HepG2 (cell line): ENCODE results near the gene AKAP6.

Experiments used
- CTCF ChIP-seq: sonication (generic); formaldehyde crosslinking; IDR thresholded peaks from 2 replicates; pipeline ENCODE4 v1.5.0; 2020; ENCODE audit warnings: mild to moderate bottlenecking, missing genetic modification reagents, moderate library complexity
- RFX5 ChIP-seq: IDR thresholded peaks from 2 replicates; pipeline ENCODE4 v1.6.1; 2011; ENCODE audit warnings: low read depth, low read length, improper control_type of control experiment
- SP1 ChIP-seq, 2 experiments: fragments of 450-650 bp in 1 of 2; sonication (generic) in 1 of 2; formaldehyde crosslinking in 1 of 2; IDR thresholded peaks; 2 replicates each; pipeline versions ENCODE4 v1.4.0 to v1.6.1; 2016 to 2020; ENCODE audit warnings: missing genetic modification reagents in 1 of 2

GRCh38 chr14:32422440-32422839, 93.3 kb downstream of the AKAP6 start:
- TF ChIP-seq SP1 (IDR thresholded peaks at IDR 0.05): no peak
- no peak for TF ChIP-seq SP1 (CRISPR knock-in tag; IDR thresholded peaks at IDR 0.05)
- TF ChIP-seq RFX5: no peak
- no peak for TF ChIP-seq CTCF (CRISPR knock-in tag)
